ENCODE results near the gene CAPN8.

GRCh38 chr1:223494926-223495645 lies 170.4 kb downstream of the CAPN8 start:
- TF ChIP-seq CTCF (IDR thresholded peaks at IDR 0.05), result no peak
- no peak for TF ChIP-seq POLR2A (IDR thresholded peaks at IDR 0.05)
